HG03039 (cell line): Measurements from ENCODE around the gene IST1.
"Not testable (repeated sequence)": the region's sequence is repeated elsewhere in the genome, so short reads cannot be mapped to it uniquely, and the experiment has no call there.

Experiments used
- ATAC-seq: cut with Tn5 transposase; IDR thresholded peaks from one replicate; pipeline ENCODE4 v1.9.1; 2021; ENCODE audit warnings: mild to moderate bottlenecking, moderate library complexity; ENCODE audit not compliant: unreplicated experiment

The IST1 gene

DNA sequence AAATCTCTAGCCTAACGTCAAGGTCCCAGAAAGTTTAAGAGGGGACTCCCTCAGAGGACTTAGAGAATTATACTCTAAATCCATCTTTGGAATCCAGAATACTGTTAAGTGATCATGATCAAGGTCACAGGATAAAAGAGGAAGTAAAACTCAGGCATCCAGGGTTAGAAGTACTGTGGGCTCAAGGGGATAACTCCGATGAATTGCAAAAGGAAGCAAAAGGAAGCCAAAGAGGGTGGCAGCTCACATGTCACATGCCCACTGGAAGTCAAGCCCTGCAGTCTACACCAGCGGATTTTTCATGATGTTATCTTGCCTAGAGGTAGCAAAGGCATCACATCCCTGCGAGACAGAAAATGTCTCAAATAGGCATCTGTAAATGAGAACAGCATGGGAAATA lies 15.2 kb upstream of the IST1 start:
- ATAC-seq = no peak

DNA sequence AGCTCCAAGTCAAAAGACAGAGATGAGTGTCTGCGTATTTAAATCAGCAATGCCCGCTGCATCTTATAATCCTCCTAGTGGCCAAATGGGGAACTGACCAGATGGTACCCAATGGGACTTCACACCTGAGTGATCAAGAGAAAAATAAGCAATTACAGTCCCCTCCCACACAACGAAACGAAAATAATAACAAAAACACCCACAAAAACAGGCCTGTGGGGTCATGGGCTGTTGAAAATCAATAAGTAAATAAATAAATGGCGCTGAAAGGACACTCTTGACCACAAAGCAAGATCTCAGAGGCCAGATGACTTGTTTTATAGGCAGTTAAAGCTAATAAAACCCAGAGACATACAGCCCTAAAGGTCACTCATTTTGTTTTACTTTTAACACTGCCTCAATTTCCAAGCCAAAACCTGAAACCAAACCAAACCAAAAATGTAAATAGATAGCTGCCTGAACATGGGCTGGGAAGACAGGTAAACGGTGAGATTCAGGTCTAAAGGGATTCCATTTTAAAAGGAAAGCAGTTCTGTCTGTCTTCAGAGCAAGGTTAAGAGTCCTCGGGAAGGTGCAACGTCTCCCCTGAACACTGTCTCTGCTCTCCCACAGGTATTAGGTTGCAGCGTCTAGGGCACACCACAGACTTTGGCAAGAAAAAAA lies 12.7 kb upstream of the IST1 start:
- ATAC-seq = no peak

DNA sequence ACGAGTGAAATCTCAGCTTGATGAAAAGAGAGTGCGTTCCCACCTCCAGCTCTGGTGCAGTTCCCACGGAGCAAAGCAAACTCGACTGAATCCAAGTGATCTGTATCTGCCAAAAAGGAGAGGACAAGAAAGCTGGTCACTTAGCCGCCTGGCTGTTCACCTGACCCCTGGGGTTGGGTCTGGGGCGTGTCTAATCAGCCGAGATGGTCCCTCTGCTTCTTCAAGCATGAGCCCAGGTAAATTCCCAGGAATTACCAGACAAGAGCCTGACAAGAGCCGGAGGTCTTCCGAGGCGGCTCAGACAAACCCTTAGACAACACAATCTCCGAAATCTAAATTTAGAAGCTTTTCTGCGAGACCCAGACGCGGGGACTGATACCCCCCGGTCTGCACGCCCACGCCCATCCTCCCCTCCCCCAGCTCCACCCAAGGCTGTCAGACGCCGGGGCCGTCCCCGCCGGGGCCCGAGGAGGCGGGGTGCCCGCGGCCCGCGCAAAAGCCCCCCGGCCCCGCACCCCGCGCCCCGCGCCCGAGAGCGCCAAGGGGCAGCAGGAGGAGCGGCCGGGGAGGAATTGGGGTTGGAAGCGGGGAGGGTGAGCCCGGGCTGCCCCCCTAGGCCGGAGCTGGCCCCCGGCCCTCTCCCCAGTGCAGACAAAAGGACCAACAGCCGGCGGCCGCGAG lies 12.0 kb upstream of the IST1 start:
- peak; percentile 41 for ATAC-seq

DNA sequence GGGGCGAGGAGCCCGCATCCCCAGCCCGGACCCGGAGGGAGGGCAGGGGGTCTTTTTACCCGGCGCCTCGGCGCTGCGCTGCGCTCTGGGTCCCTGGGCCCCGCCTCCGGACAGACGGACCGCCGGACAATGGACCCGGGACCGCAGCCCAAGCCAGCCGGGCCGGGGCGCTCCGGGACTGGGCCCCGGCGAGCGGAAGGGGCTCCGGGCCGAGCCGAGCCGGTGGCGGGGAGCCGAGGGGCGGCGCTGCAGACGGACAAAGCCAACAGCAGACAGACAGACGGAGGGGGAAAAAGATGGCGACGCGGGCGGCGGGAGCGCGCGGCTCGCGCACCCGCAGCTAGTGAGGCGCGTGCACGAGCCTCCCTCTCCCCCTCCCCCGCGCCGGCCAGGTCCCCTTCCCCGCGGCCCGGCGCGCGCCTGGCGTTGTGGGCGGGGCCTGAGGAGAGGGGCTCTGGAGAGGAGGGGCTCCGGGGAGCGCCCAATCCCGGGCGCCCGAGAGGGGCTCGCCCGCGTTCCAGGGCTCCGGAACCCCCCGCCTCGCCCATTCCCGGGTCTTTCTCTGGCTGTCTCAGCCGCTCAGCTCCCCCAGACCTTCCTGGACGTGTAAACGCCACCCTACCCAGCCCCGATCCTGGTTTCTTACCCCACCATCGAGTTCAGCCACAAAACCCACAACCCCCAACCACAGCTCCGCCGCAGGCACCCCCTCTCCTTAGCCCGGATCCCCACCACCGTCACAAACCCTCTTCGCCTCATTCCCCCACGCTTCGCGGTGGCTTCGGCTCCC lies 11.3 kb upstream of the IST1 start, which contains the start of gene ZNF821:
TSS of gene ZNF821 (minus strand) at position 334 of the 790 bp plus-strand sequence. CDS start 4,236 bp downstream, outside the sequence.
- ATAC-seq = peak; percentile 45

DNA sequence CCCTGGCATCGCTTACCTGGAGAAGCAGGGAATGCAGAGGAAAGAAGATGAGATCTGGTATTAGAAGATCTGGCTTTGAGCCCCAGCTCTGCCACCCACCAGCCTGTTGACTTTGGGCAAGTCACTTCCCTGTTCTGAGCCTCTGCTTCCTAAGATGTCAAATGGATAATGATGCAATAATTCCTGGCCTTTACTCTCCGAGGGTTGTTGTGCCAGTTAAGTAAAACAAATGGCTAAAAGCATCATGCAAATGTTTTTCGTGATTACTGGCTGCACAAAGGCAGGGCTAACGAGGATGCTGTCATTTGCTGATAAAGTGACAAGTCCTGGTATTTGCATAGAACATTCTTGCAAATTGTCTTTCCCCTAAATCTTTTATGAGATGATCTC lies 10.1 kb upstream of the IST1 start:
- ATAC-seq = no peak

DNA sequence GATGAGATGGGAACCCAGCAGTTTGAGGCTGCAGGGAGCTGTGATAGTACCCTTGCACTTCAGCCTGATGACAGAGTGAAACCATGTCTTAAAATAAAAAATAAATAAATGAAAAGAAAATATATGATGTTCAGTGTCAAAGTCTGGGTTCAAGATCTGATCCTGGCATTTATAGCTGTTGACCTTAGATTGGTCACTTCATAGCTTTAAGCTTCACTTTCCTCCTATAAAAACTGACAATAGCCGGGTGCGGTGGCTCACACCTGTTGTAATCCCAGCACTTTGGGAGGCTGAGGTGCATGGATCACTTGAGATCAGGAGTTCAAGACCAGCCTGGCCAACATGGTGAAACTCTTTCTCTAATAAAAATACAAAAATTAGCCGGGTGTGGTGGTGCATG lies 6.2 kb upstream of the IST1 start:
- no peak for ATAC-seq

DNA sequence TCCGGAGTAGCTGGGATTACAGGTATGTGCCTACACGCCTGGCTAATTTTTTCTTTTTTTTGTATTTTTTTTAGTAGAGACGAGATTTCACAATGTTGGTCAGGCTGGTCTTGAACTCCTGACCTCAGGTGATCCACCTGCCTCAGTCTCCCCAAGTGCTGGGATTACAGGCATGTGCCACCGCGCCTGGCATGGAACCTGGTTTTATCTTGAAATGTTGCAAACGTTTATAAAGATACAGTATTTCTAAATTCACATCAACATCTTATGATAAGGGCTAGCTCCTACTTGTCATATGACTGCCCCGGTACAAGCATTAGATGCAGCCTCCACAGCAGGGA lies 1.5 kb upstream of the IST1 start:
- ATAC-seq = no peak

DNA sequence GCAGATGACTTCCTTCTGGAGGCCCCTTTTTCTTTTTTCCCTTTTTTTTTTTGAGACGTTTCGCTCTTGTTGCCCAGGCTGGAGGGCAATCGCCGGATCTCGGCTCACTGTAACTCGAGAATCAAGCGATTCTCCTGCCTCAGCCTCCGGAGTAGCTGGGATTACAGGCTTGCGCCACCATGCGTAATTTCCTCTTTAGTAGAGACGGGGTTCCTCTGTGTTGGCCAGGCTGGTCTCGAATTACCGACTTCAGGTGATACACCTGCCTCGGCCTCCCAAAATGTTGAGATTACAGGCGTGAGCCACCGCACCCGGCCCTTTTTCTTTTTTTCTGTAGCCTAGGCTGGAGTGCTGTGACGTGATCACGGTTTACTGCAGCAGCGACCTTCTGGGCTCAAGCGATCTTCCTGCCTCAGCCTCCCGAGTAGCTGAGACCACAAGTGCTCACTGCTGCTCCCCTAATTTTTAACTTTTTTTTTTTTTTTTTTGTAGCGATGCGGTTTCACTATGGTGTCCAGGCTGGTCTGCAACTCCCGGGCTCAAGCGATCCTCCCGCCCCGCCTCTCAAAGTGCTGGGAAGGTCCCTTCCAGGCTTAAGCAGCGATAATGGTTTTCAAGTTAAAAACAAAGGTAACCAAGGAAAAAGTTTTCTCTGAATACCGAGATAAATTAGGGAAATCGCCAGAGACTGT lies 956 bp upstream of the IST1 start:
- peak; percentile 17 for ATAC-seq

DNA sequence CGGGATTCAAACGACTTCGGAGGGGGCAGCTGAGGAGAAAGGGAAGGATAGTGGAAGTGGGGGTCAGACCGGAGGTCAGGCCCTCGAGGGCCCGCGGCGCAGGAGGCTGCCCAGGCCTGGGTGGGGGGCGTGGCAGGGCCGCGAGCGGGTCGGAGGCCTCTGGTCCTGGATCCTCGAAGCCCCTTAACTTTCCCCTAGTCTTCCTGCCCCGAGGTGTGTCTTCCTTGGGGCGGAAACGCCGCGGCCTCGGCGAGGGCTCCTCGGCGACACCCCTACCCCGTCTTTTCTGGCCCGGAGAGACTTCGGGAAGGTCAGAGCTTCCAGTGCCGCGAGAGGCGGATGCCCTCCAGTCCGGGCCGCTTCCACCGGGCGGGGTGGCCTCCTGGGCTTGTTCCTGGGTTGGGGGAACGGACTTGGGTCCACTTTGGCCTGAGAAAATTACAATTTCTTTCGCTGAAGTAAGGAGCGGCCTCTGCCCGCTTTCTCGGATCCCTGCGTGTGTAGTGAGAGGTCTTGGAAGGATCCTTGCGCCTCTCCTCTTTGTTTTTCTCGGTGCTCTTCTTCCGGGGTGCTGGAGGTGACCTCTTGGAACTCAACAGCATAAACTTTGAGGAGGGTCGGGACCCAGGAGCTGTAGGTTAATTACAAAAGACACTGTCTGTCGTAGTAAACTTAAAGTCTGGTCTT lies 491 bp downstream of the IST1 start:
- peak; percentile 6 for ATAC-seq

DNA sequence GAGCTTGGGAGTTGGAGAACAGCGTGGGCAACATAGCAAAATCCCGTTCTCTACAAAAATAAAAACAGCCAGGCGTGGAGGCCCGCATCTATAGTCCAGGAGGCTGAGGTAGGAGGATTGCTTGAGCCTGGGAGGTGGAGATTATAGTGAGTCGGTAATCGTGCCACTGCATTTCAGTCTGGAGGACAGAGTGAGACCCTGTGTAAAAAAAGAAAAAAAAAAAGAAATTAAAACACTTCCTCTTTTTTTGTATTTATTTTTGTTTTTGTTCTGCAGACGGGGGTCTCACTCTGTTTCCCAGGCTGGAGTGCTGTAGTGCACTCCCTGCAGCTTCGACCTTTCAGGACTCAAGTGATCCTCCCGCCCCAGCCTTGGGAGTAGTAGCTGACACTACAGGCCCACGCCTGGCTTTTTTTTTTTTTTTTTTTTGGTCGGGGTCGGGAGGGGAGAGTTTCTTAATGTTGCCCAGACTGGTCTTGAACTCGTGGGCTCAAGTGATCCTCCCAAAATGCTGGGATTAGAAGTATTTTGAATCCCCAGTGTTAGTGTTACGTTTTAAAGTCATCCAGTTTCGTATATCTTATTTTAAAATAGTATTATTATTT lies 1.5 kb downstream of the IST1 start:
- ATAC-seq = no peak

DNA sequence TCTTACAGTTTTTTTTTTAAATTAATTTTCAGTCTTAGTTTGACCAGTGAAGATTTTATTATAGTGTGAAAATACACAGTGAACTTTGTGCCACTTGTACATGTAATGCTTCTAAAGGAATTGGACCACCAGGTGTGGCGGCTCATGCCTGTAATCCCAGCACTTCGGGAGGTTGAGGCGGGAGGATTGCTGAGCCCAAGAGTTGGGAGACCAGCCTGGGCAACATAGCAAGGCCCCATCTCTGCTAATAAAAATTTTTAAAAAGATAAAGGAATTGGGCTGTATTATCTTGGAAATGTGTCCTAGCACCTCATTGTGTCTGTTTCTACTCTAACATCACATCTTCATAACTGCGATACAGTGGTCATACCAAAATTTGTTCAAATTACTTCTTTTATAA lies 3.8 kb downstream of the IST1 start:
- no peak for ATAC-seq

DNA sequence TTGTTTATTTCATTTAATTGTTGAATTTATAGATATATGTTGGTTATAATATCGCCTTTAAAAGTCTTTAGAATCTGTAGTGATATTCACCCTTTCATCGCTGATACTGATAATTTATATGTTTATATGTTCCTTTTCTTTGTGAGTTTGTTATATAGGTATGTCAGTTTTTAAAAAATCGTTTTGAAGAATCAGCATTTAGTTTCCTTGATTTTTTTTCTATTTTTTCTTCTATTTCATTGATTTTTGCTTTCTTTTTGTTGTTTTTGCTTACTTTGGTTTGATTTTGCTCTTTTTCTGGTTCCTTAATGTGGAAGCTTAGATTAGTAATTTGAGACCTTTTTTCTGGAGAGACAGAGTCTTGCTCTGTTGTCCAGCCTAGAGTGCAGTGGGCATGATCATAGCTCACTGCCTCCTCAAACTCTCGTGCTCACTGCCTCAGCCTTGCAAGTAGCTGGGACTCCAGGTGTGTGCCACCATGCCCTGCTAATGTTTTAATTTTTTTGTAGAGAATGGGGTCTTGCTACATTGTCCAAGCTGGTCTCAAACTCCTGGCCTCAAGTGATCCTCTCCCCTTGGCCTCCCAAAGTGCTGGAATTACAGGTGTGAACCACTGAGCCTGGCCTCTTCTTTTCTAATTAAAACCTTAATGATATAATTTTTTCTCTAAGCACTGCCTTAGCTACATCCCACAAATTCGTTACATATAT lies 7.5 kb downstream of the IST1 start:
- no peak for ATAC-seq

DNA sequence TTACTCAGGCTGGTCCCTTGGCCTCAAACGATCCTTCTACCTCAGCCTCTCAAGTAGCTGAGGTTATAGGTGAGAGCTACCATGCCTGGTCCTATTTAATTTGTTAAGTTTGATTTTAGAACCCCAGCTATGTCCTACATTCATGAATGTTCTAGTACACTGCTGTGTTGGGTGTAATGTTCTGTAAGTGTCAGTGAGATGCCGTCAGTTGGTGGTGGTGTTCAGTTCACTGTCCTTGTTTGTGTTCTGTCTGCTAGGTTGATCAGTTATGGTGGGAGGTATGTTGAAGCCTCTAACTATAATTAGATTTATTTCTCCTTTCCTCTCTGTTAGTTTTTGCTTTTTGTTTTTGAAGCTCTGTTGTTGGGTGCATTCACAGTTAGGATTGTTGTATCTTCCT lies 8.3 kb downstream of the IST1 start:
- ATAC-seq = no peak

DNA sequence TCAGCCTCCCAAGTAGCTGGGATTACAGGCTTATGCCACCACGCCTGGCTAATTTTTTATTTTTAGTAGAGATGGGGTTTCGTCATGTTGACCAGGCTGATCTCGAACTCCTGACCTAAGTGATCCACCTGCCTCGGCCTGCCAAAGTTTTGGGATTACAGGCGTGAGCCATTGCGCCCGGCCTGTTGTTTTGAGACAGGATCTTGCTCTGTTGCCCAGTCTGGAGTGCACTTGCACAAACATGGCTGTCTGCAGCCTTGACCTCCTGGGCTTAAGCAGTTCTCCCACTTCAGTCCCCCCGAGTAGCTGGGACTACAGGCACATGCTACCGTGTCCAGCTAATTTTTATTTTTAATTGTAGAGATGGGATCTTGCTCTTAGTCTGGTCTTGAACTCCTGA lies 8.9 kb downstream of the IST1 start:
- ATAC-seq = no peak

DNA sequence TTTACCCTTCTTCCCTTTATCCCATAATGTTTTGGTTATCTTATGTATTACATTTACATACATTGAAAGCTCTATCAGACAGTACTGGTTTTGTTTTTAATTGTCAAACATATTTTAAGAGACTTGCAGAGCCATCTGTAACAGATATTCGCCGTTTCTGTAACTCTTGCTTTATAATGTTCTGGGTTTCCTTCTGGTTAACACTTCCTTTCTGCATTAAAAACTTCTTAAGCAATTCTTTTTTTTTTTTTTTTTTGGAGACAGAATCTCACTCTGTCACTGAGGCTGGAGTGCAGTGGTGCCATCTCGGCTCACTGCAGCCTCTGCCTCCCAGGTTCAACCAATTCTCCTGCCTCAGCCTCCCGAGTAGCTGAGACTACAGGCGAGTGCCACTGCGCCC lies 10.4 kb downstream of the IST1 start:
- ATAC-seq = not testable (repeated sequence)

DNA sequence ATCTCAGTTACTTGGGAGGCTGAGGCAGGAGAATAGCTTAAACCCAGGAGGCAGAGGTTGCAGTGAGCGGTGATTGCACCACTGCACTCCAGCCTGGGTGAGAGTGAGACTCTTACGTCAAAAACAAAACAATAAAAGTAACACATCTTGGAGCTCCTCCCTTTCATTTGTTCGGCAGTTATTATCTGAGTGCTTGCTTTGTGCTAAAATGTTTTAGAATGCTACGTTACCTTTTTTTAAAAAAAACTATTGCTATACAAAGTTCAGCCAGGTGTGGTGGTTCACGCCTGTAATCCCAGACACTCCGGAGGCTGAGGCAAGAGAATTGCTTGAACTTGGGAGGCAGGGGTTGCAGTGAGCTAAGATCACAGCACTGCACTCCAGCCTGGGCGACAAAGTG lies 15.8 kb downstream of the IST1 start:
- ATAC-seq = no peak

DNA sequence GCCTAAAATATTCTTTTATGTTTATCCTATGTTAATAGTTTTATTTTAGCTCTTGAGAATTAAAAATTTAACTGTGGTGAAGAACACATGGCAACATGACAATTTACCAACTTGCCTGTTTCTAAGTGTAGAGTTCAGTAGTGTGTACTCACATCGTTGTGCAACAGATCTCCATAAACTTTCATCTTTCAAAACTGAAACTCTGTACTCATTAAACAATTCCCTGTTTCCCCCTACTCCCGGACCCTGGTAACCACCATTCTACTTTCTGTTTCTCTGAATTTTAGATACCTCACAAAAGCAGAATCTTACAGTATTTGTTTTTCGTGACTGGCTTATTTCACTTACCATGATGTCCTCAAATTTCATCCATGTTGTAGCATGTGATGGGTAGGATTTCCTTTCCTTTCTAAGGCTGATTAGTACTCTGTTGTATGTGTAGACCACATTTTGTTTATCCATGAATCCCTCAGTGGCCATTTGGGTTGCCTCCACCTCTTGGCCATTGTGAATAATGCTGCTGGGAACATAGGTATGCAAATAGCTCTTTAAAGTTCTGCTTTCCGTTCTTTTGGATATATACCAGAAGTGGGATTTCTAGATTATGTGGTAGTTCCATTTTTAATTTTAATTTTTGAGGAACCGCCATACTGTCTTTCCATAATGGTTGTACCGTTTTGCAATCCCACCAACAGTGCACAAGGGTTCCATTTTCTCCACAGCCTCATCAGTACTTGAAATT lies 17.4 kb downstream of the IST1 start:
- no peak for ATAC-seq

DNA sequence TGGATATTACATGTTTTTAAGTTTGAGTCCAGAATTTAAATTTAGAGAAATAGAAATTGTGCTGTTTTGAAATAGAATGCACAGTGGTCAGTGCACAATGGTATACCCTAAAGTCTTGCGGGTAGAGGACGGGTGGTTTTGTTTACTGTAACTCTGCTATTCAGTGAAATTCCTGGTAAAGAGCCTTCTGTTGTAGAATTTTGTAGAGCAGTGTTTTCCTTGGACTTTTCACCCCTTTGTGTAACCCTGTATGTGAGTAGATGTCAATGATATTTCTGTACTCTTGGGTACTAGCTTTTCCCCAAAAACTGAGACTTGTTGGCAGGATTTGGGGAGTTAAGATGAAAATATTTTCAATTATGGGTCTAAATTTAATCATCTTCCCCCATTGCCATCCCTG lies 19.5 kb downstream of the IST1 start:
- ATAC-seq = no peak

DNA sequence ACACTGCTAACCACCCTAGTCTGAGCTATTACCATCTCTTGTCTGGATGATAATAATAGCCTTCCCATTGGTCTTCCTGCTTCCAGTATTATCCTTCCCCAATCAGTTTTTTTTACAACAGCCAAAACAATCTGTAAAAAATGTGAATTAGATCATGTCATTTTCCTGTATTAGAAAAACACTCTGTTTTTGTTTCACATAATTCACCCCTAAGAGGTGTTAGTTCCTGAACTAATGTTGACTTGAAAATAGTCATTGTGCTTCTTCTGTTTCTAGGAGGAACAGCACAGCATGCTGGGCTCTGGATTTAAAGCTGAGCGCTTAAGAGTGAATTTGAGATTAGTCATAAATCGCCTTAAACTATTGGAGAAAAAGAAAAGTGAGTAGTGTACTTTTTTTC lies 20.0 kb downstream of the IST1 start:
- ATAC-seq = no peak
